Measurements from ENCODE around the gene GNAQ. TPM values are rescaled to one million over a fixed set of nuclear protein-coding genes. Genes with fewer than 3 reads are reported as not detected.

GNAQ gene
- total RNA-seq, 2 experiments from 2014 or later, result 15.3 to 18.2 TPM

DNA sequence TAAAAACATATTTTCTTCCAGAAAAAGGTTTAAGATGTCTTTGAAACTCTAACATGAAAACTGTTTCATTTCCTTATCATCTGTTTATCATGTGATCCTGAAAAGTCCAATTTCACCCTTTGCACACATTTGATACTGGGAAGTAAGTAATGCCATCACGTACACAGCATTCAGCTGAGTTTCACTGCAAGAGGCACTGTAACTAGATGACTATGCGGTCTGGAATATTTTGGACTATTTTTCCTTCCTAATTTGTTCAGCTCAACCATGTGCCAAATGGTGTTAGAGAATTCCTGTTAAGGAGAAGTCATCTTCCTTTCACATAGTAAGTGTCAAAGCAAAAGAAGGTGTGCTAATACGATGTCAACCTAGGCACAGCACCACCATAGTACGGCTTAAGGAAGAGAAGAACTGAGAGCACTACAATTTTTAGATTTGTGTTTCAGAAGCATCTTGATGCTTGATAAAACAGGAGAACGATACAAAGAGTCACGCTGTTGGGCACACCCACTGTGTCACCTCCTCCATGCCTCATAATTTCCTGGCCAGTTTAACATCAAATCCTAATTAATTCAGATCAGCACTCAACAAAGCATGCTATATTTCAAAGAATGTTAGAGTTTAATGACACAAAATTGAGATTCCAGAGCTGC lies 77.5 kb downstream of the GNAQ start:
- POLR2A ChIA-PET, result no interaction called here

DNA sequence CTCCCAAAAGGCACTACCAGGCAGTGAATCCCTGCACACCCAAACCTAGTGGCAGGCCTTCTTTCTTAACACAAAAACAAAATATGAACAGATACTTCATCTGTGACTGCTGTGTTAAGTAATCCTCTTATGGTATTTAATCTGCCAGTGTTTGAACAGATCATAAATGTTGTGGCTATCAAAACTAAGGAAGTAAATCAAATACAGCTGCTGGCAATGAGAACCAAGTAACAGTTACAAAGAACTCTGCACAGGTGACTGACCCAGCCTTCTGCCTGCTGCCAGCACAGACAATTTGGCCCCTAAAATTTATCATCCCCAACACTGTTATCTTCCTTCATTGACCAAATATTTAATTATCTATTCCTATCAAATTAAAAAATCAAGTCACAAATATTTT lies 78.0 kb downstream of the GNAQ start:
- CTCF ChIA-PET, result no interaction called here
- POLR2A ChIA-PET, result no interaction called here

More for the DNA sequence above, 77.5 kb downstream of the GNAQ start:
- CTCF ChIA-PET, result no interaction called here

DNA sequence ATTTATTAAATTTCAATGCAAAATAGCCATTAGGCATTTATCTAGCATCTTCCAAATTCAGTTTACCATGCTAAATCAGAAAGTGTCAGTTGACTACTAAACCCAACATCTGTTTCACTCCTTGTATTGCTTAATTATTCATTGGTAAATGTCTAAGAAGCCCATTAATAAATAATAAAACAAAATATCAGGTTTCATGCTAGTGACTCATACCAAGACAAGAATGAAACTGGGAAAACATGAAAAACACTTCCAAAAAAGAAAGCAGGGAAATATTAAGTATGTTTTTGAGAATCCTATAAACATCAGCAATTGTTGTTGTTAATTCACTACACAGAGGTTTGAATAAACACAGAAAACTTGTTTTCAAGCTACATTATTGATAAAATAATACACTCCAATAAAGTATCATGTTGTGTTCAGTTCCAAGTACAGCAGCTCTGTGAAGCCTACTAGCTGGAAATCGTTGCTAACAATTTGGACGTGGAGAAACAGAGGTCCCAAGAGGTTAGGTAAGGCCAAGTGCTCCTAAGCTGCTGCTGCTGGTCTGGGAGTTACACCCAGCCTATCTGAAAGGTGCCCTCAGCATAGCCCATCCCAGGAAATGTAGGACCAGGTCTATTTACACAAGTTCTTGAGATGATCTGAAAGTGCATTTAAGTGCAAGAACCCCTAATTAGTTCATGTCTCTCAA lies 78.8 kb downstream of the GNAQ start:
- ChIA-PET CTCF (no interaction called here), POLR2A (interaction anchor here (0.6 kb wide), 1 partner anchor 1983 kb away, joined by 5 read pairs; no protein-coding TSS in a partner anchor)

DNA sequence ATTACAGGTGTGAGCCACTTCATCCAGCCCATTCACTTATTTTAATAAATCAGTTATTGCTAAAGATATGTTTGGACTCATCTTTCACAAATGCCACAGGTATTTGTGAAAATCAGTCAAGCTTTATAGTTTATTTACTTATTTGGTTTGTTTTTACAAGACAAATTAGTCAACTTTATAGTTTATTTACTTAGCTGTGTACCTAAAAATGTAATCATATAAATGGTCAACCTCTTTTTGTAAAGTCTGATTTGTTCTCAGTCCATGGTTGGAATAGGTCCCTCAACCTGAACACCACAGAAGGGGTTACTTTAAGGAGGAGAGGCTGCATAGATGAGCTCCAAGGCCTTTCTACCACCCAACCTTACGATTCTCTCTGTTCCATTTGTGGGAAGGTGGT lies 80.2 kb downstream of the GNAQ start:
- ChIA-PET POLR2A (no interaction called here), CTCF (interaction anchor here (0.7 kb wide), 1 partner anchor 164 kb away, joined by 7 read pairs; no protein-coding TSS in a partner anchor)

DNA sequence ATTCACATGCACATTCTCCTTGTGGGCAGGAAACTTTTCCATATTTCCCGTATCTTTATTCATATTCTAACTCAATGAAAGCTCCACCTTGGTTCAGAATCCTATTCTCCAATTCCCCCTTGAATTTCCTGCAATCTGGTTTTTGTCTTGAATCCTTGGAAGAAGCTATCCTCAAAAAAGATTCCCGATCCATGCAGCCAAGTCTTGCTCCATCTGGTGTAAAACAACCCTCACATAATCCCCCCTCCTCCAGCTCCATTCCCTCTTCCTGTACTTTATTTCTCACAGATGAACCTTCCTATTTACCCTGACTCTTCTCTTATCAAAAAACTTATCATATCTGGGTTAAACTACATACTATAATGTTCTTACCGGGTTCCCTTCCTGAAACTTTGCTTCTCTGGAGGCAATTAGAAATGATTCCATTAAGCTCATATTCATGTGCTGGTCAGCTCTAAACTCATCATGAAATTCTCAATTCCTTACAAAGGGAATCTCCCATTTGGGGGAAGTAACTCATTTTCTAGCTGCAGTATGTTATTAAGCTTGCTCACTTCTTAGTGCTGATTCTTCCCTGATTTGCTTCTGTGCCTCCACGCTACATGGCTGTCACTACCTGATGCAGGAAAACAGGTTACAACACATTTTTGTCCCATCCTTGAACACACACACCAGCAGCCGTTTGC lies 81.7 kb downstream of the GNAQ start:
- ChIA-PET POLR2A (no interaction called here), CTCF (no interaction called here)

DNA sequence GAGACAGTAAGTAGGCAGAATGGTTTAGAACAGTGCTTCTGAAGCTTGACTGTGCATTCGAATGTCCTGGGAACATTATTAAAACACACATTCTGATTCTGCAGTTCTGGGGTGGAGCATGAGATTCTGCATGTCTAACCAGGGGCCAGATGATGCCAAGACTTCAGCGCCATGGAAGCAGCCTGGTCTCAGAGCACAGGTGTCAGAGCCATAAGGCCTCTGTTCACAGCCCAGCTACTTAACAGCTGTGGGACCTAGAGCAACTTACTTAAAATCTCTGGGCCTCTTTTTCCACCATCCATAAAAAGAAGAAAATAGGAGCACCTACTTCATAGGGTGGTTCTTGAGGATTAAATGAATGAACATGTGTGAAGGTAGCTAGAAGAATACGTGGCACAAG lies 84.0 kb downstream of the GNAQ start:
- CTCF ChIA-PET, result no interaction called here

DNA sequence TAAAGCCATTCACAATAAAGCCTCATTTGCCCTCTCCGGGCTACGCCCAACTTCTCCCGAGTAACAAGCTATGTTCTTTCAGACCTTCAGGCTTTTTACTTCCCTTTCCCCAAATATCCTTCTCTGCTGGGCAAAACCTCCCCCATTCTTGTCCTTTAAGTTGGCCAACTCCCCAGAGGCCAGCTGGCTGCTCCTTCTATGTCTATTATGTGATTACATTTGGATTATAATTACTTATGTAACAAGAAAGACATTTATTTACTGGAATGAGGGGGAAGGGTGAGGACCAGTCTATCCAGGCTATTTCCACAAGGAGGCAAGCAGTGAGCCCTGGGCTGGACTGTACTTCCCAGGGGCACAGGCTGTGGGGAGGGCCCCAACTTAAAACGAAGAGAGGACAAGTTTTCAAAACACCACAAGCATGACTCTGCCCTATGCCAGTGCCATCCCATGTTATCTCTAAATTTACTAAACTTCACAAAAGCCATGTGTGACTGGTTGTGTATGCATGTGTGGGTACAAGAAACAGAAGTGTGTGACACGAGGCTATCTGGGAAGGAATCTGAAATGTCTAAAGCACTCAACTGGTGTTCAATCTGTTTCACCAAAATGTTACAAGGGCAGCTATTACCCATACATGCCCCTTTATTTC lies 84.5 kb downstream of the GNAQ start:
- POLR2A ChIA-PET, result no interaction called here

More for the DNA sequence above, 84.0 kb downstream of the GNAQ start:
- POLR2A ChIA-PET, result no interaction called here

DNA sequence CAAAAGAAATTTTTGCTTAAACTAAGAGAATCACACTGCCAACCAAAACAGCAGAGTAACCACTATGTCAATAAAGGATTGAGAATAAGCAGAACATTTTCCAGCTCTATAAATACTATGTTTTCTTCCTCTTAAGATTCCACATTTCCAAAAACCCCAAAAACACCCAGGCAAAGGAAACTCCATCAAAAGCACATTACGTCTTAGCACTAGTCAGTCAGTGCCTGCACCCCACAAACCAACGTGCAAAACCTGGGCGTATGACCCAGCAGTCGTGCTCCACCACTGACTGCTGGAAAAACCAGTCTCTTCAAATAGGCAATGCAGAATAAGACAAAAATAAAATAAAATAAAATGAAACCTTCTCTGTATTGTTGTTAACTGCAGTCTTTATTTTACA lies 85.3 kb downstream of the GNAQ start:
- POLR2A ChIA-PET, result no interaction called here

More for the DNA sequence above, 84.5 kb downstream of the GNAQ start:
- CTCF ChIA-PET, result no interaction called here

DNA sequence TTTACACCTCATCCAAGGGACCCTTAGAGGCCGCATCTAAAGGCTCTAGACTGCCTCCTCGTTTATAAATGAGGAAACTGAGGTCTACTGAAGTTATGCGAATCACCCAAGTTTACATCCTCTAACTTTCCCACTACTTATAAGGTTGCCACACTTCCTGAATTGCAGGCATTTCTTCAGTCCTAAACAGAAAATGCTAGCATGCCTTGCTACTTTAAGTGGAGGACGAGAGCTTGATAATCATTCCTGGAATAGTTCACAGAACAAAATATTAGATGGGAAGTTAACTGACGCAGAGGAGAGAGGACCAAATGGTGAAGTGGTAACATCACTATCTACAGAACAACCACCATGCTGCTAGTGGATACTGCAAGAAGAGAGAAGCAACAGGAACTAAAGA lies 85.8 kb downstream of the GNAQ start:
- POLR2A ChIA-PET, result no interaction called here
- CTCF ChIA-PET, result no interaction called here

More for the DNA sequence above, 85.3 kb downstream of the GNAQ start:
- CTCF ChIA-PET, result no interaction called here

DNA sequence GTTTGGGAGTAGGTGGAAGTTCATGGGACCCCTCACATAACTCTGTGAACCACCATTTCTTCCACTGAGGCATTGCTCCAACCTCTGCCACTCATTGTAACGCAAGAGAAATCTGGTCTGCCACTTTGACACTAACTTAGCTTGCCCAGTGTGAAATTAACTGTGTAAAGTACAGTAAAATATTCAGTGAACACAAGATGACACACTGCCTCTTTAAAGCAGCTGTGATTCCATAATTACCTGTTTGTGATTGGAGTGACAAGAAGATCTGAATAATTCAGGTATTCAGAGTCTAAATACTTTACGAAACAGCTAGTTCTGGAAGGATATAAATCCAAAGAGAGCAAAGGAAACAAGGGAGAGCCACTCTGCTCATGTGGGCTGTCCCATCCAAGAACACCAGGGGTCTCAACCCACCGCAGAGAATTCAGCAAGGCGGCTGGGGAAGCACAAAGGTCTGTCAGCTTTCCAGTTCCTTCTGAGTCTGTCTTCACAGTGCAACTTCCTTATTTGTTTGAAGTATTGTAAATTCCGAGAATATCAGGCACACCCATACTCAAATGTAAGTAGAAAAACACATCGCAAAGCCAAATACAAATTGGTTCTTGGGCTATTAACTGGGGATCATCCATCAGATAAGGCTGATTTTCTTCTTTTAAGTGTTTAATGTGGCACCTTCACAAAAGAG lies 86.9 kb downstream of the GNAQ start:
- CTCF ChIA-PET, result no interaction called here
- POLR2A ChIA-PET, result interaction anchor here (0.6 kb wide), 1 partner anchor 292 kb away, joined by 7 read pairs; no protein-coding TSS in a partner anchor

DNA sequence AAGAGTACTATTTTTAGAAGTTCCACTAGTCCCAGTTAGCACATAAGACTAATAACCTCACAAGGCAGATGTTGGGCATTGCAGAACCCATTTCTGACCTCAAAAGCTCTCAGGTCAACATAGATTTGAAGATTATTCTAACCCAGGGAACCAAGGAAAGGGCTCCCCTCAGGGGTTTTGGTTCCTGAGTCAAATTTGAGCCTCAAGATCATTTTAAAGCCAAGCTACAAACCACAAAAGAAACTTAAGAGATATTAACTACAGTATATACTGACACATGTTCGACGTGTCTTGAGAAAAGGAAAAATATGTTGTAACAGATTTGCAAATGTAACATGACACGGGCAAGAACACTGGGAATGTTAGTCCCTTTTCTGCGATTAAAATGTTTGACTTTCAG lies 88.6 kb downstream of the GNAQ start:
- POLR2A ChIA-PET, result no interaction called here
- CTCF ChIA-PET, result interaction anchor here (0.6 kb wide), 1 partner anchor 467 kb away, joined by 3 read pairs; no protein-coding TSS in a partner anchor

DNA sequence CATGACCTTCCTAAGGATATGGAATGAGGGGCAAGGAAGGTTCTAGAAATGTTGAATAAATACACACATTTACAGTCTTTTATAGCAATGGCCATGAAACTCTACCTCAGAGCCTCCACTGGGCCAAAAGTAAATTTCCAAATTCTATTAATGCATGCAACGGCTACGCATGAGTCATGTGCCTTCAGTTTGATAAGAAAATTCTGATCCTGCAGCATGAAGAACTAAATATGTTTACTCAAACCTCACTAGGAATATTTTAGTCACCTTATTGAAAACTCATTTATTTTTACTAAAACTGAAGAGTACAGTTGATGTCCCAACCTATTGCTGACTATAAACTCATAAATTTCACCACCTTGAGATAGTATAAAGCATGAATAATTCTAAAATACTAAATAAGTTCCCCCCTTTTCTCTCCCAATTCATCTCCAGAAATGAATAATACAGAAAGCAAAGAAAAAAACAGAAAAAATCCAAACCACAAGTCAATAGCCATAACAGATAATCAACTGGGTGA lies 92.4 kb downstream of the GNAQ start:
- POLR2A ChIA-PET, result no interaction called here

DNA sequence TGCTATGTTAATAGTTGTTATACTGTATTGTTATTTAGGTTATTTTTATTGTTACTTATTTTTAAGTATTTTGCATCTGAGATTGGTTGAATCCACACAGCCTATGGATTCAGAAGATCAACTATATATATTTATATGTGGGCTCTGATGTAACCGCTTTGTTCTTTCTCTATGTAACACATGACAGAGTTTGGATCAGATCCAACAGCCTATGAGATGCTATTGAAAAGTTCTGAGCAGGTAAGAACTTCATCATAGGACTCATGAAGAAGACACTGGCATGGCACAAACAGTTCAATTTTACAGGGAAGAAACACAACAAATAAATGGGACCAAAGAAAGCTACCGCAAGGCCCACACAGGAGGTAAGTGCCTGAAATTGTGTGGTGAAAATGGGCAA lies 93.4 kb downstream of the GNAQ start:
- ChIA-PET POLR2A (no interaction called here), CTCF (no interaction called here)

More for the DNA sequence above, 92.4 kb downstream of the GNAQ start:
- CTCF ChIA-PET, result no interaction called here

DNA sequence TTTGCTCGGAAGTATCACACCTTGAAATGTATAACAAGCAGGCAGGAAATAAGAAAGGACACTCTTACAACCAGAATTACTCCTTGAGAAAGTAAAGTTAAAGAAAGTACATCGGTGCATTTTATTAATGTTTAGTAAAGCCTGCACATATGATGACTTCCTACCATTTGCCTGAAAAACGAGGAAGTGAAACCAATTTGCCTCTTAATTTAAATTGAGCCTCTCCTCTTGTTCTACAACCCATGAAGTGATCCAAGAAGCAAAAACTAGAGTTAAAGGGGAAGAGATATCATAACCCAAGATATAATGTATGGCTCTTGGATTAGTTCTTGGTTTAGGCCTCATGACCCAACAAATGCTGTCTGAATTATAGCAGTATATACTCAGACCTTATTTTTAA lies 95.6 kb downstream of the GNAQ start:
- POLR2A ChIA-PET, result no interaction called here

DNA sequence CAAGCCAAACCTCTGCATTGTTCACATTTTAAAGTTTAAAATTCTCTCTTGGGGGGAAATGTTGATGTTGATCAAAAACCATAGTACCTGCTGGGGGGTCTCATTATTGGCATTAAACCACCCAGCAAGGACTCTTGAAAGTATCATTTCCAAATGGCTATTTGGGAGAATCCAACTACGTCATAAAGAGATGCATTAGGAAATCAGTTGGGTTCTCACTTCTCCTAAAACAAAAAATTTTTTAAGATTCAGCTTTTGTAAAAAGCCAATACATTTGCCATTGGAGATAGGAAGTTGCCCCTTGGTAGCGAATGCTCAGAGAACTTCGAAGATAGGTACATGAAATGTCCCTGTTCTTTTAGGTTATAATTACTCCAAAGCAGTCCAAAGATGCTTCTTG lies 96.4 kb downstream of the GNAQ start:
- POLR2A ChIA-PET, result no interaction called here
- CTCF ChIA-PET, result no interaction called here

More for the DNA sequence above, 95.6 kb downstream of the GNAQ start:
- CTCF ChIA-PET, result no interaction called here

DNA sequence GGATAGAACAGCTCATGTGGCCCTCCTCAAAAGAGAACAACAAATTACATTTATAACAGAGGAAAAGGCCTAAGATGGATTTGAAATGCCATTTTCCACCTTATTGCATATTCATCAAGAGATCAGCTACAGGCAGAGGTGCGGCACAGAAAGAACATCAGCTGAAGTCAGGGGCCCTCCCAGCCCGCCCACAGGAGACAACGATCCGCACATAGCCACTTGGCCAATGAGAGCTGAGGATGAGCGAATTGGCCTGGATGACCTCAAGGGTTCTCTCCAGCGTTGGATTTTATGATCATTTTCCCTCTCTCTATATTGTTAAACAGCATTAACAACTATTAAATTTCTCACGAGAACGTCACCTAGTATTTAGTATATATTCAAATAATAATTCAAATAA lies 97.6 kb downstream of the GNAQ start:
- CTCF ChIA-PET, result no interaction called here

DNA sequence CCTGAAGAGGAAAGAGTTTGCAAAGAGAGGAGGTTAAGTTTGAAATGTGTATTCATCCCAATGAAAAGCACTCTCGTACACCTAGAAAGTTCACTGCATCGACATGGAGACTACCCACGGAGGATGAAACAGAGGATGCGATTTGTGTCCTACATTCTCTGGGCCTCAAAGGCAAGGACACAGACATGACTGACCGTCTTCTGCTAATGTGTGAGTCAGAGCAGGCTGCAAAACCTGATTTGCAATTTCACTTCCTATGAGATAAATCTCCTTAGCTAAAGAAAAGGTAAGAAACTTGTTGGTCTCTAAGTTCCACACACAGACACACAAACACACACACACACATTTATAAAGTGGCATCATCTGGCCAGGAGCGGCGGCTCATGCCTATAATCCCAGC lies 98.6 kb downstream of the GNAQ start:
- ChIA-PET CTCF (no interaction called here), POLR2A (no interaction called here)

More for the DNA sequence above, 97.6 kb downstream of the GNAQ start:
- POLR2A ChIA-PET, result no interaction called here

DNA sequence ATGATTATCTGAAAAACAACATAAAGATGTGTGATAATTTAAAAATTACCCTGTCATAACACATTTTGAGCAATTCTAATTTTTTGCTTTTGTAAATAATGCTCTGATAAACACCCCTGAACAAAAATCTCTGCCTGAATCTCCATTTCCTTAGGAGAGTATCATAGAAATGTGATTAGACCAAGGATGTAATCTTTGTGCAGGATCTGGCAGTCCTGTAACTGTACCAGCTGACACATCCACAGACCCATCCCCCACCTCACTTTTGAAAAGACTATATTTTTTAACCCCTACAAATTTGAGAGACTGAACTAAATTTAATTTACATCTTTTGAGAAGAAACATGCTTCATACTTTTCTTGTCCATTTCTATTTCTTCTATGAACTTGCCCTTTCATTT lies 101.7 kb downstream of the GNAQ start:
- CTCF ChIA-PET, result no interaction called here

DNA sequence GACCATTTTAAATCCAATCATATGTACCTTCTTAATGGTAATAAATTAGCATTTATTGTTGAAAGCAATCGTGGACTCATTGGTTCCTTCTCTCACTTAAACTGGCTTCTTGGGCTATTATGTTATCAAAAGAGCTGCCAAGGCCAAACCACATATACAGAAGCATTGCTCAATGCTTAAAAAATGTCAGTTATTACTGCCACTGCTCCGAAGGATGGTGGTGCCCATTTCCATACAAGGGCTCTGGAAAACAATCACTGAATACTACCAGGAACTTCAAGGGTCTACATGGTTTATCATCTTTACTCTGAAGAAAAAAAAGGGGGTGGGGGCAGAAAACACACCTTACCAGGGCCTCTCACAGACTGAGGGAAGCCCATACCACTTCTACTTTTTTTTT lies 104.3 kb downstream of the GNAQ start:
- POLR2A ChIA-PET, result no interaction called here
- CTCF ChIA-PET, result no interaction called here

More for the DNA sequence above, 101.7 kb downstream of the GNAQ start:
- POLR2A ChIA-PET, result no interaction called here

DNA sequence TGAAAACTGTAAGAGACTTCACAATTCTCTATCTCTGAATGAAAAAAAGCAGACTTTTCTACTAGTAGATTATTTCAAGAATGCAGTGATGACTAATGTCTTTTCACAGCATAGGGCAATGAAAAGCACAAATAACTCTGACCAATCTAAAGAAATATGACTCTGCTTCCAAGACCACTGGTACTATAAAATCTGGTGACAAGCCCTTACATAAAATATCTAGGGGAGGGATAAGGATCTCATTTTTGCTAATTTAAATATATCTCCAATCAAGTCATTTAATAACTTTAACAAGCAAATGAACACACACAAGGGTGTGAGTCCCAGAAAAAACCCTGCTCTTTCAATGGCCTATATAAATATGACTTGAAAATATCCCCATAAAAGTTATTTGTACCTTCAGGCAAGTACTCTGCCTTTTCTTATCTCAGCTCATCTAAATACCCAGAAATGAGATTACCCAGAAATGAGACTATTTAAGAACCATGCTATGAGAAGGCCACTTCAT lies 105.2 kb downstream of the GNAQ start:
- ChIA-PET POLR2A (no interaction called here), CTCF (no interaction called here)
